SKM-1 treated with dmso at 0.1 percent for 144 hours (cell line): ENCODE data around the gene RND3.

Experiments used
- DNase-seq: peaks from one replicate; lab custom pipeline; 2025; ENCODE audit not compliant: unreplicated experiment; lab: John Stamatoyannopoulos, UW

RND3 gene

GRCh38 chr2:150445398-150445797 is 42.1 kb downstream of the RND3 start:
- no peak for DNase-seq

DNA sequence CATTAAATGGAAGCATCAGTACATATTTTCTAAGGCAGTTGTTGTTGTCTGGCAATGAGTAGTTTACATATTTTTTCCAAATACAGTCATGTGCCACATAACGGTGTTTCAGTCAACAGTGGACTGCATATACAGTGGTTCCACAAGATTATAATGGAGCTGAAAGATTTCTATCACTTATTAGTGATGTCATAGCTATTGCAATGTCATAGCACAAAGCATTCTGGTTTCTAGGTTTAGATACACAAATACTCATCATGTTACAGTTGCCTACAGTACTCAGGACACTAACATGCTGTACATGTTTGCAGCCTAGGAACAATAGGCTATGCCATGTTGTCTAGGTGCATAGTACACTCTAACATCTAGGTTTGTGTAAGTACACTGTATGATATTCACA is 45.0 kb downstream of the RND3 start:
- DNase-seq, result no peak

GRCh38 chr2:150441784-150442183 is 45.7 kb downstream of the RND3 start:
- no peak for DNase-seq

DNA sequence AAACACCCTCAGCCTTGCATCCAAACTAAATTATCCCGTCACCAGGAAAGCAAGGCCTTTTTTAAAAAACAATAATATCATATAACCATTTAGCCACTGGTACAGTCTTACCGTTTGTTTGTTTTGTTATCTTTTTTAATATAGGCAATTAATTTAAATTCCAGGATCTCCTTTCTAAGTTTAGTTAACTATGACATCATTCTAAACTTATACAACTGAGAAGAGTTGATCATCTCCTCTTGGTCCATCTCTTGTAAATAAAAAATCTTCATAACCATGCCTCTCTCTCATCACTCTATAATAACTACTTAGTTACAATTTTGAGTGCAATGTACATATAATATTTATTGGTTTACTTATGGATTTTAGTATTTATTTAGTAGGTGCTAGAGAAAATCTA is 46.2 kb downstream of the RND3 start:
- DNase-seq, result no peak

- no peak for DNase-seq
Observed at GRCh38 chr2:150438654-150439053, 48.8 kb downstream of the RND3 start.

GRCh38 chr2:150438041-150438440 is 49.4 kb downstream of the RND3 start:
- no peak for DNase-seq

DNA sequence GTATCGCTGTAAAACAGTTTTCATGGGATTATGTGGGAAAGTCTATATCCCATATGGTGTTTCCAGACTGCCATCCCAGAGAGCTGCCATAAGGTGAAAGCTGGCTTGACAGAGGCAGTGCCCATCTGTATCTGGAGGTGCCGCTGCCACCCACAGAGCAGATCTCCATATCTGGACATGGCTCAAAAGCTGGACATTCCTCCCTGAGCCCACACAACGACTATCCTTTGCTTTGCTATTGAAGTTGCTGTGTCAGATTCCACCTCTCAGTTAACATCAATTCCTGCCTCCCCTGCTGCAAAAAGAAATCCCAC is 55.2 kb downstream of the RND3 start:
- DNase-seq, result no peak

GRCh38 chr2:150431561-150432311 is 55.7 kb downstream of the RND3 start:
- no peak for DNase-seq

DNA sequence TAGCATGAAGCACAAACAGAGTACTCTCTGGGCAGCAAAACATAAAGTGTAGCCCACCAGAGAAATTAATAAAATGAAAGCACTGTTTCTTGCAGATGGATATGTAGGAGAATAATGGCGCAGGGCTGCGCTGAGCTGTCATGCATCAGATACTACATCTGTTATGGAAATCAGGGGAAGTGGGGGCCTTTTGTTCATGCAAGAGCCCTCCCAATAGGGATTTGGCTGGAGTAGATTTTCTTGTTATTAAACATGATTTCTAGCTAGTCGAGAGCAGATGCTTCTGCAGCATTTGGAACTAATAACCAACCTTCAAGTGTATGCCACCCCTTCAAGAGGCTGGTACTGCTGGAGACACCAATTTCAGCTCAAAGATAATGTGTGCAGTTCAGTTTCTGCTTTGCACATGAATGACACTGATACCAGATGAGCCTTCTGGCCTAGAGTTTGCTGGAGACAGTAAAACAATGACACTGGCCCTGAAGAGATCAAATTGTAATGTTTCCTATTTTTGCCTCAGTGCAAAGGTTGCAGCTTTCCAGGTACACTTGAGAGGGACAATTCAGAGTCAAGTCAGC is 58.0 kb downstream of the RND3 start:
- no peak for DNase-seq

GRCh38 chr2:150428641-150429040 is 58.8 kb downstream of the RND3 start:
- DNase-seq, result no peak

- no peak for DNase-seq
Observed at GRCh38 chr2:150427298-150427697, 60.2 kb downstream of the RND3 start.

- no peak for DNase-seq
Observed at GRCh38 chr2:150426724-150427123, 60.7 kb downstream of the RND3 start.

DNA sequence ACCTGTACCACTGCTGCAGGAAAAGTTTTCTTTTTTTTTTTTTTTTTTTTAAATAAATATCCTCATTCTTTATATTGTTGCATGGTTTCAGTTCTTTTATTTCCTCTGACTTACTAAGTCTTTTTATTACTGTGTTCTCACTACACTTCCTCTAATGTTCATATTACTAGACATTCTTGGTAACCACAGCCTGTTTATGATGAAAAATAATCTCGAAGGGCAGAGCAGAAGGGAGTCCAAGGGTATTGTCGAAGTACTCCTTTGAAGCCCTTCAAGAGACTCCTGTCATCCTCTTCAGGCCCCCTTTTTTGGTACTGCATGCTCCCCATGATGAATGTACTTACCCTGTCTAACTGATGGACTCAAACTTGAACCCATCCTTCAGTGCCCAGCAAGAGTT is 61.2 kb downstream of the RND3 start:
- no peak for DNase-seq

- DNase-seq, result no peak
Observed at GRCh38 chr2:150425121-150425955, 62.1 kb downstream of the RND3 start.

DNA sequence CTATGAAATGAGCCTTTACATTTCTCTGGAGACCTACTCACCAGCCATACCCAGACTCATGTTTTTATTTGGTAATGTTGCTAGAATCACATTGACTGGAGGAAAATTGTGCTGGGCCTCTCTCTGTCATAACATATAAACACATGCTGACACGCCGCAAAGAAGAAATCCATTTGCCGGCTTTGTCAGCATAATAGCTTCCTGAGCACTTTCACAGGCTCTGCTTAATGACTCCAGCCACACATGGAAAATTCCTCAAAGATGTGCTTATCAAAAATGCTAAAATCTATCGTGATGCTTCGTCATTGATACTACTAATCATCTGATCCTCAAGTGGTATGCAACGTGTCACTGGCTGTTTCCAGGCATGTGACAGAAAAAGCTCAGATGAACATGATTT is 63.1 kb downstream of the RND3 start:
- no peak for DNase-seq

DNA sequence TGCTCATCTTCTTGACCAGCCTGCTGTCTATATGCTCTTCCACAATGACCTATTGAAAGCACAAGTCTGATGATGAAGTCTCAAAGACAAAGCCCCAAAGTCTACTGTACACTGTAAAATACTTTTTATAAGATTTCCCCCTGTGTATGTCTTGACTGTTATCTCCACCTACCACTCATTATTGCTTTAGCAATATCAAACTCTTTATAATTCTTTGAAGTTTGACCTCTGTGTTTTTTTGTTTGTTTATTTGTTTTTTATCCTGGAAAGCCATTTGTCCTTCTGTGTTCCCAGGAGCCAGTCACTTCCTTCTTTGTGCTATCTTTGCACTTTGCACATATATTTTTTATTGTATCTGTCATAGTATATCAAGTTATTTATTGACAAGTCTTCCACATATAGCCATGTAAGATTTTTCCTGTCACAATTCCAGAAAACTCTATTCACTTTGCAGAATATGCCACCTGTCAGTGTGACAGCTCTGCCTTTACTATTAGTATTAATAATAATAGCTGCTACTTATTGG is 66.3 kb downstream of the RND3 start:
- no peak for DNase-seq

GRCh38 chr2:150418916-150419315 is 68.6 kb downstream of the RND3 start:
- DNase-seq, result no peak
